ENCODE measurements around the gene TTN.

- no peak for TF ChIP-seq REST (IDR thresholded peaks at IDR 0.05; ENCODE audit: unreplicated experiment)
- no peak for TF ChIP-seq CREB1 (CRISPR knock-in tag; IDR thresholded peaks at IDR 0.05; ENCODE audit: low read depth)
- TF ChIP-seq EZH2 (IDR thresholded peaks at IDR 0.05; ENCODE audit: low read depth, unreplicated experiment), result no peak
- TF ChIP-seq CTCF (conservative IDR thresholded peaks at IDR 0.05; ENCODE audit: low read depth in 2 of 2), result no peak
- no peak for TF ChIP-seq POLR2AphosphoS5 (IDR thresholded peaks at IDR 0.05; ENCODE audit: low read depth)
- TF ChIP-seq ETS1 (IDR thresholded peaks at IDR 0.05), result no peak
- no peak for TF ChIP-seq ZNF114 (CRISPR knock-in tag; IDR thresholded peaks at IDR 0.05)
- TF ChIP-seq EZH2phosphoT487 (IDR thresholded peaks at IDR 0.05; ENCODE audit: unreplicated experiment), result no peak
- TF ChIP-seq ZNF331 (CRISPR knock-in tag; IDR thresholded peaks at IDR 0.05; ENCODE audit: low read depth), result no peak
- no peak for TF ChIP-seq JUNB (IDR thresholded peaks at IDR 0.05; ENCODE audit: unreplicated experiment)
Measured at GRCh38 chr2:178844269-178844668, 37.0 kb upstream of the TTN start.
